HG02759 (cell line): ENCODE results near the gene DAZAP1.

ENCODE experiments used
- ATAC-seq: cut with Tn5 transposase; IDR thresholded peaks from one replicate; pipeline ENCODE4 v1.9.1; 2021; ENCODE audit warnings: mild to moderate bottlenecking, moderate library complexity; ENCODE audit not compliant: unreplicated experiment

The DAZAP1 gene

GRCh38 chr19:1423436-1424191 lies 16.2 kb downstream of the DAZAP1 start:
- ATAC-seq: no peak

GRCh38 chr19:1424192-1424955 lies 17.0 kb downstream of the DAZAP1 start:
- no peak for ATAC-seq

GRCh38 chr19:1425102-1425837 lies 17.9 kb downstream of the DAZAP1 start:
- ATAC-seq: no peak

- no peak for ATAC-seq
Measured at GRCh38 chr19:1425902-1426301, 18.5 kb downstream of the DAZAP1 start.

- ATAC-seq: no peak
Measured at GRCh38 chr19:1426736-1427135, 19.4 kb downstream of the DAZAP1 start.

GRCh38 chr19:1427221-1427920 lies 20.0 kb downstream of the DAZAP1 start:
- ATAC-seq: no peak

- no peak for ATAC-seq
Measured at GRCh38 chr19:1428738-1429391, 21.5 kb downstream of the DAZAP1 start.

- no peak for ATAC-seq
Measured at GRCh38 chr19:1429750-1430149, 22.4 kb downstream of the DAZAP1 start.

- no peak for ATAC-seq
Measured at GRCh38 chr19:1430246-1430645, 22.9 kb downstream of the DAZAP1 start.

GRCh38 chr19:1431759-1432506 lies 24.5 kb downstream of the DAZAP1 start:
- no peak for ATAC-seq

- no peak for ATAC-seq
Measured at GRCh38 chr19:1432507-1432887, 25.1 kb downstream of the DAZAP1 start.

- no peak for ATAC-seq
Measured at GRCh38 chr19:1433119-1434039, 26.0 kb downstream of the DAZAP1 start.

GRCh38 chr19:1434040-1434366 lies 26.6 kb downstream of the DAZAP1 start:
- no peak for ATAC-seq

GRCh38 chr19:1434577-1435060 lies 27.2 kb downstream of the DAZAP1 start:
- no peak for ATAC-seq

GRCh38 chr19:1435378-1435989 lies 28.1 kb downstream of the DAZAP1 start:
- ATAC-seq: no peak

GRCh38 chr19:1437609-1438008 lies 30.2 kb downstream of the DAZAP1 start:
- ATAC-seq: no peak

GRCh38 chr19:1438035-1438932 lies 30.9 kb downstream of the DAZAP1 start, which contains the start of gene RPS15:
Gene RPS15 (plus strand): TSS chr19:1438396. CDS start chr19:1438426, 30 bp downstream.
- peak; percentile 82 for ATAC-seq
